GM23338 (cell line): Measurements from ENCODE around the gene NLRP5.
"Not testable (repeated sequence)": the region's sequence is repeated elsewhere in the genome, so short reads cannot be mapped to it uniquely, and the experiment has no call there.

ENCODE experiments used
- CREB1 ChIP-seq: fragments of 250-450 bp; sonication (Bioruptor Pico); IDR thresholded peaks from 2 replicates; pipeline ENCODE4 v1.5.0; 2020; ENCODE audit warnings: low read depth, mild to moderate bottlenecking, moderate library complexity
- CTCF ChIP-seq, 2 experiments: fragments of 200-600 bp in 1 of 2; sonication (generic) in 1 of 2; conservative IDR thresholded peaks; 2 replicates each; pipeline versions ENCODE4 v1.5.1 to v1.6.1; 2016 to 2017; ENCODE audit warnings: antibody characterized with exemption in 2 of 2, low read depth in 2 of 2, mild to moderate bottlenecking in 2 of 2, moderate library complexity in 1 of 2
- EZH2 ChIP-seq: fragments of 200-600 bp; sonication (generic); IDR thresholded peaks from one replicate; pipeline ENCODE4 v1.8.0; 2017; ENCODE audit warnings: antibody characterized with exemption, mild to moderate bottlenecking, low read depth; ENCODE audit not compliant: unreplicated experiment
- EZH2phosphoT487 ChIP-seq: fragments of 200-600 bp; sonication (generic); IDR thresholded peaks from one replicate; pipeline ENCODE4 v1.8.1; 2018; ENCODE audit warnings: antibody characterized with exemption; ENCODE audit not compliant: unreplicated experiment
- JUNB ChIP-seq: IDR thresholded peaks from one replicate; pipeline ENCODE4 v1.6.1; 2016; ENCODE audit warnings: antibody characterized with exemption; ENCODE audit not compliant: unreplicated experiment
- POLR2AphosphoS5 ChIP-seq: IDR thresholded peaks from 2 replicates; pipeline ENCODE4 v1.6.1; 2016; ENCODE audit warnings: antibody characterized with exemption, low read depth
- REST ChIP-seq: IDR thresholded peaks from one replicate; pipeline ENCODE4 v1.6.1; 2018; ENCODE audit warnings: antibody characterized with exemption; ENCODE audit not compliant: unreplicated experiment
- ZNF331 ChIP-seq: fragments of 250-450 bp; sonication (Bioruptor Pico); IDR thresholded peaks from 2 replicates; pipeline ENCODE4 v1.5.0; 2020; ENCODE audit warnings: low read depth, mild to moderate bottlenecking, moderate library complexity

- not testable (repeated sequence) for TF ChIP-seq CTCF (conservative IDR thresholded peaks at IDR 0.05; ENCODE audit: low read depth in 2 of 2); POLR2AphosphoS5; JUNB; EZH2; EZH2phosphoT487; REST; ZNF331 (CRISPR knock-in tag); CREB1 (CRISPR knock-in tag)
Measured at GRCh38 chr19:56019325-56019724, 32.8 kb downstream of the NLRP5 start.
